ENCODE measurements around the gene LDLRAD3.

GRCh38 chr11:36248436-36248835 lies 304.6 kb downstream of the LDLRAD3 start:
- TF ChIP-seq CTCF (IDR thresholded peaks at IDR 0.05) (no peak), SIN3A (IDR thresholded peaks at IDR 0.05; ENCODE audit: borderline replicate concordance, insufficient read depth, low read depth, low read length) (no peak), TCF7L2 (IDR thresholded peaks at IDR 0.05; ENCODE audit: low read depth, low read length) (no peak), REST (IDR thresholded peaks at IDR 0.05; ENCODE audit: insufficient read depth in 1 of 2, low read depth in 2 of 2, low read length in 1 of 2) (no peak)

Data from Panc1 (cell line).